Measurements from ENCODE around the gene SULF2. TPM values are rescaled to one million over a fixed set of nuclear protein-coding genes. Genes with fewer than 3 reads are reported as not detected.

SULF2 gene
- total and polyA plus RNA-seq, 2 of the 4 experiments (the other 2 are of a cell fraction): 0.54 to 0.77 TPM

- H4K8ac ChIP-seq (ENCODE audit: low read depth in 2 of 2, low read length in 2 of 2): no peak overlapping the region
- H3K23ac ChIP-seq (ENCODE audit: low read depth, low read length): no peak overlapping the region
- CTCF ChIA-PET: no interaction called here
- no peaks in the 10 kb centered on the region for H3K36me3 ChIP-seq (ENCODE audit: control insufficient read depth, insufficient read depth, low read length)
- no peak overlapping the region for H2BK20ac ChIP-seq (ENCODE audit: low read depth, low read length)
- H3K4me3 ChIP-seq (ENCODE audit: insufficient read depth, low read depth, low read length): no peak overlapping the region
- no peak overlapping the region for H2BK15ac ChIP-seq (ENCODE audit: low read depth, low read length)
- no peak overlapping the region; the same call in 1 of the 2 replicates for H3K18ac ChIP-seq (ENCODE audit: low read depth, low read length)
- no peak overlapping the region for H2AFZ ChIP-seq (replicated peaks; ENCODE audit: low read length, poor library complexity)
- DNase-seq: peak; percentile 12
- dilution Hi-C loops (cut with HindIII; ENCODE audit: low sequenced_read_pairs, unreplicated experiment) (no loop called here), intact Hi-C loops (cut with micrococcal nuclease) (no loop called here), in situ Hi-C loops (cut with MboI; ENCODE audit: low sequenced_read_pairs) (no loop called here)
- H3K4me1 ChIP-seq (ENCODE audit: control insufficient read depth, insufficient read depth, low read length): peaks cover 2% of the 10 kb centered on the region; the same call in 1 of the 2 replicates
- peak overlapping the region; percentile 83; the same call in 1 of the 2 replicates for H3K27ac ChIP-seq (ENCODE audit: insufficient read depth, low read length)
- H3K9me1 ChIP-seq (ENCODE audit: insufficient read depth, low read length): no peaks in the 10 kb centered on the region
- H4K91ac ChIP-seq (ENCODE audit: insufficient read depth, low read depth, low read length): no peak overlapping the region
- H3K9ac ChIP-seq (ENCODE audit: low read depth, low read length): no peak overlapping the region
- H3K4ac ChIP-seq (ENCODE audit: low read depth, low read length): no peak overlapping the region
- H3K56ac ChIP-seq (ENCODE audit: extremely low read depth, insufficient read depth, low read length): no peak overlapping the region
- no peaks in the 10 kb centered on the region for H4K20me1 ChIP-seq (ENCODE audit: insufficient read depth, low read length)
- no peak overlapping the region for H3K14ac ChIP-seq (replicated peaks; ENCODE audit: low read depth, low read length)
- no peaks in the 10 kb centered on the region for H3K79me1 ChIP-seq (ENCODE audit: low read depth in 1 of 2, low read length in 2 of 2)
- H2BK5ac ChIP-seq (ENCODE audit: low read depth, low read length, poor library complexity, severe bottlenecking): no peak overlapping the region
- H2BK120ac ChIP-seq (ENCODE audit: low read depth, low read length): no peak overlapping the region
- POLR2A ChIA-PET (ENCODE audit: unreplicated experiment): no interaction called here
- peak overlapping the region; percentile 55 for H3K4me2 ChIP-seq (ENCODE audit: low read depth, low read length)
- no peak overlapping the region for H2AK5ac ChIP-seq (ENCODE audit: low read depth, low read length)
- H3K27me3 ChIP-seq (ENCODE audit: control insufficient read depth, insufficient read depth, low read length): peaks cover 7% of the 10 kb centered on the region; the same call in 1 of the 2 replicates
- no peak overlapping the region for H4K5ac ChIP-seq (ENCODE audit: low read depth, low read length)
- no TSS peak for BruUV-seq (replicated peaks)
- TF ChIP-seq CEBPB (IDR thresholded peaks at IDR 0.05; ENCODE audit: low read depth, low read length): no peak
- no peak for TF ChIP-seq CTCF (conservative IDR thresholded peaks at IDR 0.05; ENCODE audit: low read depth, low read length)
- TF ChIP-seq RAD21 (IDR thresholded peaks at IDR 0.05; ENCODE audit: low read length): no peak
- TF ChIP-seq NFE2L2 (IDR thresholded peaks at IDR 0.05; ENCODE audit: low read depth, low read length): no peak
- no peak for TF ChIP-seq FOS (IDR thresholded peaks at IDR 0.05; ENCODE audit: low read depth, low read length)
- TF ChIP-seq POLR2A (IDR thresholded peaks at IDR 0.05; ENCODE audit: low read depth, low read length): no peak
- TF ChIP-seq USF2 (IDR thresholded peaks at IDR 0.05; ENCODE audit: low read depth, low read length): no peak
- H3K9me3 ChIP-seq (ENCODE audit: control insufficient read depth, insufficient read depth, low read length): no peaks in the 10 kb centered on the region
- H2AK9ac ChIP-seq (replicated peaks; ENCODE audit: low read depth, low read length, poor library complexity): no peak overlapping the region
- peak; percentile 81 for ATAC-seq (ENCODE audit: low read depth)
- no CpG with 5 or more reads among the region's 7 CpGs for WGBS, 2 experiments (ENCODE audit: extremely low coverage in 2 of 2, insufficient read length in 1 of 2)
Observed at GRCh38 chr20:47720636-47721427, 64.4 kb downstream of the SULF2 start.

Measured in IMR-90 (cell line).